HG02938 (cell line): Measurements from ENCODE around the gene ZMIZ1.

ENCODE experiments used
- ATAC-seq: cut with Tn5 transposase; IDR thresholded peaks from one replicate; pipeline ENCODE4 v1.9.1; 2021; ENCODE audit warnings: mild to moderate bottlenecking, moderate library complexity; ENCODE audit not compliant: unreplicated experiment

The ZMIZ1 gene

DNA sequence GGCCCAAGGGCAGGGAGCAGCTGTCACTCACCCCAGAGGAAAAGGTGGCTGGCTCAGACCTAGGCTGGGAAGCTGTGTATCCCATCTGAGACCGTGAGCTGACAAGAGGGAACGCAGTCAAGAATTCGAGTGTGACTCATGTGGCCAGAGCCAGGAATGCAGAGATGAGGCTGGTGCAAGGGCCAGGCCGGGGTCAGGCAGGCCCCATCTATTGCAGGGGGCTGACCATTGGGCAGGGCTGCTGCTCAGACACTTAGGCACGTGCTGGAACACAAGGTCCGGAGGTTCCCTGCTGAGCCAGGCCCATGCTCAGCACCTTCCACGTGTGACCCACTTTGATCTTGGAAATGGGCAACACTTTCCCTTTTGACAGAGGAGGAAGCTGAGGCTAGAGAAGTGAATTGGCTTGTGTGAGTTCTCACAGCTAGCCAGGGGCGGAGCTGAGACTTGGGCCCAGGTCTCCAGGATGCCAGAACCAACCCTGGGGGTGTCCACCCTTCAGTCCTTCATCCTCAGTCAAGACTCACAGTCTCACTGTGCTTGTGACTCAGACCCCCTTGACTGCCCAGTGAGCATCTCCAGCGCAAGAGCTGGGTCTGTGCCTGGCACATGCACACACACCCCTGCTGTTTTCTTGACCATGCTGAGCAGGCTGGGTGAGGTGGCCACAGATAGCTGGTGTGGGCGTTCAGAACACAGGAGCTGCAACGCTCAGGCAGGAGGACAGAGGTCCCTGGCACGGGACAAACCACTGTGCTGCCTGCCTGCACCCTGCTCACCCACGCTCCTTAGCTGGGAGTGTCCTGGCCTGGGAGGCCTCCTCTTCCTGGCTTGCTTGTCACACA is 230.9 kb downstream of the ZMIZ1 start:
- no peak for ATAC-seq

DNA sequence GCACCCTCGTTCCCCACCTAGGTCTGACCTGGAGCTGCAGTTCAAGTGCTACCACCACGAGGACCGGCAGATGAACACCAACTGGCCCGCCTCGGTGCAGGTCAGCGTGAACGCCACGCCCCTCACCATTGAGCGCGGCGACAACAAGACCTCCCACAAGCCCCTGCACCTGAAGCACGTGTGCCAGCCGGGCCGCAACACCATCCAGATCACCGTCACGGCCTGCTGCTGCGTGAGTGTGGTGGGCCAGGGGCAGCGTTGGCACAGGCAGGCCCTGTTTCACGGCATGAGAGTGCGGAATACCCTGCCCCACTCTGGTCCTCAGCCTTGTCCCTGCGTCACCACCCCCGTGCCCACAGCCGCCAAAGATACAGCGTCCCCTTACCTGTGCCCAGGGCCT is 231.9 kb downstream of the ZMIZ1 start:
- no peak for ATAC-seq

DNA sequence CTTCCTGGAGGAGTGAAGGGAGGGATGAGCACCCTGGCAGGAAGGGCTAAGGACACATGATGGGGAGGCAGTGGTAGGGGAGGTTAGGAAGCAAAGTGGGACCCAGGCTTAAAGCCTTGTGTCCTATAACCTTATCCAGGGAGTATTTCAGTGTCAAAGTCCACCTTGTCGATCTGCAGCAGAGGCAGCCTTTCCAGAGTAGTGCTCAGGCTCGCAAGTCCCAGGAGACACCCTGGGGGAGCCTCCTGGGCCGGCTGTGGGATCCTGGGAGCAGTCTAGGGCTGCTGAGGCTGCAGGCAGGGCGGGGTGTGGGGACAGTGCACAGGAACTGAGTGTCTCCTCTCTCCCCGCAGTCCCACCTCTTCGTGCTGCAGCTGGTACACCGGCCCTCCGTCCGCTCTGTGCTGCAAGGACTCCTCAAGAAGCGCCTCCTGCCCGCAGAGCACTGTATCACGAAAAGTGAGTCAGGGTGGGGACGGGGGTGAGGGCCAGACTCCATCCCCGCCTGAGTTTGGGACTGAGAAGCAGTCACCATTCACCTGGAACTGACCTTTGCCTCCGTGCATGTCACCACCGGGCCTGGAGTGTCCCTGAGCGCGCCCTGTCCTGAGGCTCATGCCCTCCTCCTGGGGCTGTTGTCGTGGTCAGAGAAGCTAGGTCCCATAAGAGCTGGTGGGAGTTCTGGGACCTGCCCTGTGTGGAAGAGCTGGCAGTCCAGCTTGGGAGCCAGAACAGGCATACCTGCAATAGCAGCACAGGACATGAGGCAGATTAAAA is 233.2 kb downstream of the ZMIZ1 start:
- no peak for ATAC-seq

DNA sequence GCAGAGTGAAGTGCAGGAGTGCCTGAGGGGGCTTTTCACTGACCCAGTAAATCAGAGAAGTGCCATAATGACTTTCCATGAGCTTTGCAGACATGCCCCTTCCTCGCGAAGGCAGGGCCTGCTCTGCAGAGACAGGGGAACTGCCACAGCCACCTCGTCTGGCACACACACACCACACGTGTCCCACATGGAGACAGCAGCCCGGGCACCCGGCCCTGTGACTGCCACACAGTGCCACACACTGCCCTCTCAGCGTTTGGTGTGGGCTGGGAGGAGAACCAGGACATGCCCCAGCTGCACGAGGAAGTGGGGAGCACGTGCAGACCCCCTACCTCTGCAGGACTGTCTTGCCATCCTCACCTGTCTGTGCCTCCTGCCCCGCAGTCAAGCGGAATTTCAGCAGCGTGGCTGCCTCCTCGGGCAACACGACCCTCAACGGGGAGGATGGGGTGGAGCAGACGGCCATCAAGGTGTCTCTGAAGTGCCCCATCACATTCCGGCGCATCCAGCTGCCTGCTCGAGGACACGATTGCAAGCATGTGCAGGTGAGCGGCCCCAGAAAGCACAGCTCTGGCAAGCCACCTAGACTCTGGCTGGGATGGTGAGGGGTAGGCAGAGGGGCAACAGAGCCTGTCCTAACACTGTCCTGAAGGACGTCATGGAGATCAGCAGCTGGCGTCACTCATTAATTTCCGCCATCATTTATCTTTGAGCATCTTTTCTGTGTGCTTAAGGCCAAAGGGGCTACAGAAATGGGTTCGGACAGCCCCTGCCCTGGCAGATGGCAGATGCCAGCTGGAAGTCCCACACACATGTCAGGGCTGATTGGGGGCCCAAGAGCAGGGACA is 235.1 kb downstream of the ZMIZ1 start:
- no peak for ATAC-seq

DNA sequence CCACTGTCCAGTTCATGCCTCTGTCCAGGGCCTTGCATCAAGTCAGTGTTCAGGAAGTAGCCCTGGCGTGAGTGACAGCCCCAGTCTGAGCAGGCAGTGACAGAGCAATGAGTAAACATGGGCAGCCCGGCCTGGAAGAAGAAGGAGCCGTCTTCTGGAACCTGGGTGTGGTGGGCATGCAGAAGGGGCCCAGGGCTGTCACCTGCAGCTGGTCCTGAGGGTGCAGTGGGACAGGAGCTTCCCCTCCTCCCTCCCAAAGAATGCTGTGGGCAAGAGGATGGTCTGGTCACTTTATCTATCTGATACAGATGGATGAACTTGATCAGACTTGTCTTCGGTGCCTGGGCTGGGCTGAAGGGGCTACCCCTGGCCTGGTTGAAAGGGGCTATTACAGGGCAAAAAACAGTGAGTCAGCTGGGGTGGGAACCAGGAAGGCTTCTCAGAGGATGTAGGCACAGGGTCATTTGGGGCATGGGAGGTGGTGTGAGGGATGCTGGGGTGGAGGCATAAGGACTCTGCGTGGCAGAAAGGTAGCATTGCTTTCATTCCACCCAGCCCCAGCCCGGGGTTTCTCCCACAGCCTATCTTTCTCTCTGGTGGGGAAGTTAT is 235.8 kb downstream of the ZMIZ1 start:
- no peak for ATAC-seq

DNA sequence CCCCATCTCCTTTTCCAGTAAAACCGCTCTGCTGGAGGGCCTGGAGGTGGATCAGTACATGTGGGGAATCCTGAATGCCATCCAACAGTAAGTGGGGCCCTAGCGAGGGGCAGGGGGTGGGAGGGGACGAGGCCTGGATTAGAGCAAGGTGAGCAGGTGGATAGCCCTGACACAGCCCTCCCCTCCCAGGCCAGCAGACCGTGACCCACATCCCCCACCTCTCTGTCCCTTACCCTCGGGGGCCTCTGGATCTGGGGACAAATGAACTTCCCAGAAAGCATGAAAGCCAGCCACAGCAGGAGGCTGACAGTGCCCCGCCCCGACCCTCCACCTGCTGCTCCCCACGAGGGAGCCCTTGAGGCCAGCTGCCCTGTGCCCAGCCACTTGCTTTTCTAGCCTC is 236.7 kb downstream of the ZMIZ1 start:
- no peak for ATAC-seq

DNA sequence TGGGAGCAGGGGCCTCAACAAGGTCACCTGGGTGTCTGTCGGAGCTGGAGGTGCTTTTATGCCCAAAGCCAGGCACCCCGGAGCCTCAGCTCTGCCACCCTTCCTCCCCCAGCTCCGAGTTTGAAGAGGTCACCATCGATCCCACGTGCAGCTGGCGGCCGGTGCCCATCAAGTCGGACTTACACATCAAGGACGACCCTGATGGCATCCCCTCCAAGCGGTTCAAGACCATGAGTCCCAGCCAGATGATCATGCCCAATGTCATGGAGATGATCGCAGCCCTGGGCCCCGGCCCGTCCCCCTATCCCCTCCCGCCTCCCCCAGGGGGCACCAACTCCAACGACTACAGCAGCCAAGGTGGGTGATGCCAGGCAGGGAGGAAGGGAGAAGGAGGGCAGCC is 237.2 kb downstream of the ZMIZ1 start:
- ATAC-seq, result no peak

DNA sequence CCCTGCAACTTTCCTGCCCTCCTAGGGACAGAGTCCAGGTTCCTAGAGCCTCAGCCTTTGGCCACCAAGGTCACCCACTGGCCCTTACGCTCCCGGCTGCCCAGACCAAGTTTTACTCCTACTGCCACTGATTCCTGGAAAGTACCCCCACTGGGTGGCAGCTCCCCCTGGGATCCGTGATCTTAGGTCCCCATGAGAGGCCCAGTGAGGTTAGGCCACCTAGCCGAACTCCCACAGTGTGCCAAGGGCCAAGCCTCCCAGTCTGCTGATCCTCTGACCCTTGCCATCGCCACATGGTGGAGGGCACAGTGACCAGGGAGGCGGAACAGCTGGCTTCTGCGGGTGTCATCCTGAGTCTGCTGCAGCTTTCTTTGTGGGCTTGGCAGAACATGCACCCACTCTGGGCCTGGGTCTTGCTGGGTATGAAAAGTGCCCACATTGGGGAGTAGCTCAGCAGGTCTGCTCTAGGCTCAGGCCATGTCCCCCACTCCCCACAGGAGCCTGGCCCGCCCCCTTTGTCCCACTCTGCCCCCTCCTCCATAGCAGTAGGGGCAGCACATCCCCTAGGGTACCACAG is 238.0 kb downstream of the ZMIZ1 start:
- ATAC-seq, result no peak

DNA sequence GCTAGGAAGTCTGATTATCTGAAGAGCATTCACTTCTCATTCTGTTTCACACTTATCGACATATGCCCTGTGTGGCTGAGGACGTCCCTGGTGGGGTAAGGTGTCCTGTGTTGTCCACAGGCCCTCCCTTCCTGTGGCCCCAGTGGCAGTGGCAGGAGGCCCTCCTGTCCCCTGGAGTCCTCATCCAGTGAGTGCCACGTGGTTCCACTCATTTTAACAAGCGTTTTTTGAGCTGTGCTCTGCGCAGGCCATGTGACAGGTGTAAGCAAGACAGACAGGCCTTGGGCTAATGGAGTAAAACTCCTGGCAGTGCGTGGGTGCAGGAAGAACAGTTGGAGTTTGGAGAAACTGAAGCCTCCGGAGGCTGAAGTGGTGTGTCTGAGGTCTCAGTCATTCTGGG is 239.2 kb downstream of the ZMIZ1 start:
- ATAC-seq, result no peak

DNA sequence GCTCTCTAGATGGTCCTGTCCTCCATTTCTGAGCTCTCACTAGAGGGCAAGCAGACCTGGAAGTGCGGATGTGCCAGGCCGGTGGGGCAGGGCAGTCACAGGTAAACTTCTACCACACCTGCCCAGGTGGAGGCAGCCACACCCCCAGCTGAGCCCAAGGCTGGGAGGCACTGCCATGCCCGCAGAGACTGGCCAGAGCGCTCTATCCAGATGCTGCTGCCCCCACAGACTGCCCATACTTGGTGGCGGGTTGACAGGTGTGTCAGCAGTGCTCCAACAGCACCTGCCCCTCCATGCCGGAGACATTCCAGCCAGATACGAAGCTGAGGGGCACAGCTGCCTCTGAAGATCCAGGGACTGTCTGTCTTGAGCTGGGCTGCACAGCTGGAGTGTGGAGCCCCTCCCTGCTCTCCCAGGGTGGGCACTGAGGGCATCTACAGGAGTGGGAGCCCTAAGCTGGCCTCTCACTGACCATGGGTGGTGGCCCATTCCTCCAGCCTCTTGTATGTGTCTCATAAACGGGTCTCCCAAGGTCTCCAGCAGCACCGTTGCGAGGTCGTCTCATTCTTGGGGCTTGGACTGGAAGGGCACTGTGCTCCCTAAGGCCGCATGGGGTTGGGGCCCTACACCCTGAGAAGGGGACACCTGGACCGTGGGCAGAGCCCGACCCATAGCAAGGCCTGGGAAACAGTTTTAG is 240.4 kb downstream of the ZMIZ1 start:
- ATAC-seq, result no peak

DNA sequence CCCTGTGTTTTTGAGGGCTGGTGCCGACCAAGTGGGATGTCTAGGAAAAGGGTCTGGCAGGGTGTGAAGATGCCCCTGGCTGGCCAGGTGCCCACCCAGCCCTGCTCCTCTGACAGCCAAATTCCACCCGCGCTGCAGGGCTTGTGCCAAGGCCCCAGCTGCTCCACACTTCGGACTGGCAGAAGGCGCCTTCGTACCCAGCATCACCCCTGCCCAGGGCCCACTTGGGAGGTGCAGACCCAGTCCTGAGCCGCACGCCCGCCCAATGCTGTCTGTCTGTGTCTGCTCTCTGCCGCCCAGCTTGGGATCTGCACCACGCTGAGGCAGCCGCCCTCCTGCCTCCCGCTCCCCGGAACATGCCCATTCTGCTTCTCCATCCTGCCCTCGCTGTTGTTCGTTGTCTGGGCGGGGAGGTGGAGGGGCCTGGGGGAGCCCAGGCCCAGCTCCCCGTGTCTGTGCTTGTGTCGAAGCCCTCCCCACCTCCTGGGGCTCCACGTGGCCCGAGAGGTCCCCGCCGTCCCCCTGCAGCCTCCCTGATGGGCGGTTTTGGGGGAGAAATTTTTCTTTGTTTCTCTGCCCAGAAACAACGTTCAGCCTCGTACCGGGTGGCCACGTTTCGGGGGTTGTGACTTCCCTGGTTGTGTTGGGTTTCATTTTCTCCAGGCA is 241.6 kb downstream of the ZMIZ1 start:
- no peak for ATAC-seq

DNA sequence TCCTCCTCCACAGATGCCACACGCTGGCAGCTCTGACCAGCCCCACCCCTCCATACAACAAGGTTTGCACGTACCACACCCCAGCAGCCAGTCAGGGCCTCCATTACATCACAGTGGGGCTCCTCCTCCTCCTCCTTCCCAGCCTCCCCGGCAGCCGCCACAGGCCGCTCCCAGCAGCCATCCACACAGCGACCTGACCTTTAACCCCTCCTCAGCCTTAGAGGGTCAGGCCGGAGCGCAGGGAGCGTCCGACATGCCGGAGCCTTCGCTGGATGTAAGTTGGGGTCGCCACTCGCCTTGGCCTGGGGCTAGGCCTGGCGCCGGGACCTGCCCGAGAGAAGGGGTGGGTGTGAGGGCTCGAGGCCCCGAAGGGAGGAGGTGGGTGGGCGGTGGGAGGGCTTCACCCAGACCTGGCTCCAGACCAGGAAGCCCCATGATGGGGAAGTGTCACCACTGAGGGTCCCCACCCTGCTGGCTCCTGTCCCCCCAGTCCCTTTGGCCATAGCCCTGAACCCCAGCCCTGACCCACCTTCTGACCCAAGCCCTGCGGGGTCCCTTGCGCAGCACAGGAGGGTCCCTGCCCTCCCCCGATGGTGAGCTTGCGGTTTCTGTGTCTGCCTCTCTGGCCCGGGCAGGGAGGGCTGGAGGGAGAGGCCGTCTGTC is 242.3 kb downstream of the ZMIZ1 start:
- ATAC-seq, result no peak

DNA sequence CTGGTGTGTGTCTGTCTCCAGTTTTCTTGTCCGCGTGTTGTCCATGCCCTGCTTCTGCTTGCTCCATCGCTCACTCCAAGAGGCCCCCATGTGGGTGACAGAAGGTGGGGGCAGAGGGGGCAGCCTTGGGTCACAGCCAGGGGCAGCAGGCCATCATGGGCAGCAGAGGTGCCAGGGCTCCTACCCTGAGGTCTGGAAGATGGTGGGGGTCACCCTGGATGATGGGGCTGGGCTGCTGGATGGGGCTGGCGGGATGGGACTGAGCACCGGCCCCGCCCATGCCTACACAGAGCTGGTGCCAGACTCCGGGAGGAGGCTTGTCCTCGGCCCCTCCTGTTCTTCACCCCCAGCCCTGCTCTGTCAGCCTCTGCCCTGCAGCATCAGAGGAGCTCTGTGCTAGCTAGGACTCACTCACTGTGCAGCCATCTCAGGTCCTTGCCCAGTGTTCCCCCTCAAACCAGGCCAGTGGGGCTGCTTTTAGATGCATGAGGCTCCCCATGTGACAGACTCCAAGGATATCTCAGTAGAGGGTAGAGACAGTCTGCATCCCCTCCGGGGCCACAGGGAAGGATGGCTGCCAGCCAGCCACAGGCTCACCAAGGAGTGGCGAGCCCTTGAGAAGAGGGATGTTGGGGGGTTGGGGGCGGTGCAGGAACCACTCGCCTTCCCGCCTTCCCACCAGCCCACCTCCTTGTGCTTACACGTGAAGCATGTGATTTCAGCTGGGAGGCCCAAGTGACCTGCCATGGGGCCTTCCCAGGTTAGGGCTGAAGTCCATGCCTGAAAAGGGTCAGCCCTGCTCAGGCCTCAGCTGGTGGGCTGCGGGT is 243.0 kb downstream of the ZMIZ1 start:
- no peak for ATAC-seq

DNA sequence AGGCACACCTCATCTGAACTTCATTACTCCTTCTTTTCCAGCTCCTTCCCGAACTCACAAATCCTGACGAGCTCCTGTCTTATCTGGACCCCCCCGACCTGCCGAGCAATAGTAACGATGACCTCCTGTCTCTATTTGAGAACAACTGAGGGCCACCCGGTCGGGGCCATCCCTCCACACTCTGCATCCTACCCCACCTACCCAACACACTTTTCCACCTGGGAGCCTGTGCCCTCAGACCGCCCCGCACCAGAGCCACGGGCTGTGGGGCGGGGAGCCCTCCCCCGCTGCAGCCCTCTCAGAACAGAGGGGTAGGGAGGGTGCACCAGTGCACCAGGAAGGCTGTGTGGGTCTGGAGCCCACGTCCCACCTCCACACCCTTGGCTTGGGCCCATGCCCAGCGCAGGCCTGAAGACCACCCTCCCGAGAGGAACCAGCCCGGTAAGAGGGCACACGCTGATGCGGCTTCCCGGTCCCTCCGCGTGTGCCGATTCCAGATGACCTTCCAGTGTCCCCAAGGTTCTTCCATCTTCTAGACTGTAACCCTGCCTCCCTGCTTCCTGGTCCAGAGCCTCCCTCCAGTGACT is 243.9 kb downstream of the ZMIZ1 start:
- ATAC-seq, result no peak

DNA sequence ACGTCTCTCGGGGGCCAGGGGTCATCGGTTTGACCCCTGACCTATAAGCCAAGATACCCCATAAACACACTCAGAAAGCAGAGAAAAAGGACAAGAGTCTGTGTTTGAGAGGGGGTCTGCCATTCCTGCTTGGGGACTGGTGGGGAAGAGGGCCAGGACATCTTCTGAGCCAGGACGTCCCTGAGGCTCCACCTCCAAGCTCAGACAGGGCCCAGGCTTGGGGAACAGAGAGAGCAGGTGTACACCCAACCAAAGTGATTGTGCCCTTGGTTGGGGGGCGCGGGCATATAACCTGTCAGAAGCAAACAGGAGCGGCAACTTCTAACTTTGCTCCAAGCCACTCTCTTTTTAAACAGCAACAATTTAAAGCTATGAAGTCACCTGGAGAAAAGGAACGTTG is 244.6 kb downstream of the ZMIZ1 start:
- no peak for ATAC-seq

DNA sequence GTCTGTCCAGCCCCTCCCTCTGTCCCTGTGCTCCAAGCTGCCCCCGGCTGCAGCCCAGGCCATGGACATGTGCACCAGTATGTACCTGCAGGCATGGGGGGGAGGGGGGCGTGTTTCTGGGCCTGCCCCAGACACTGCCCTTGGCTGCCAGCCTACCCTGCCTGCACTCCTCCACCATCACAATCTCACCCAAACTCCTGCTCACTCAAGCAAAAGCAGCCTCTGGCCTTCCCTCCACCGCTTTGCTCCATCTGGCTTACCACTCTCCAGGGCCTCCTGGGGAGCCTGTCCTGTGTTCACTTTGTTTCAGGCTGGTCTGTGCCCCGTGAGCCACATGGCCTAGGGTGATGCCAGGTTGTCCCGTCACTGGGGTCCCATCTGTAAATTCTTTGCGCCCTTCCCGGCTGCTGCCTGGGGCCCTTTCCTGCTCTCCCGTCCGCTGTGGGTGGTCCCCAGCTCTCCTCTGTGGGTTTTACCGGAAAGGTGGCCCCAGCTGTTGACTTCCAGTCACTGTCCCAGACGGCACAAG is 245.2 kb downstream of the ZMIZ1 start:
- ATAC-seq, result no peak

DNA sequence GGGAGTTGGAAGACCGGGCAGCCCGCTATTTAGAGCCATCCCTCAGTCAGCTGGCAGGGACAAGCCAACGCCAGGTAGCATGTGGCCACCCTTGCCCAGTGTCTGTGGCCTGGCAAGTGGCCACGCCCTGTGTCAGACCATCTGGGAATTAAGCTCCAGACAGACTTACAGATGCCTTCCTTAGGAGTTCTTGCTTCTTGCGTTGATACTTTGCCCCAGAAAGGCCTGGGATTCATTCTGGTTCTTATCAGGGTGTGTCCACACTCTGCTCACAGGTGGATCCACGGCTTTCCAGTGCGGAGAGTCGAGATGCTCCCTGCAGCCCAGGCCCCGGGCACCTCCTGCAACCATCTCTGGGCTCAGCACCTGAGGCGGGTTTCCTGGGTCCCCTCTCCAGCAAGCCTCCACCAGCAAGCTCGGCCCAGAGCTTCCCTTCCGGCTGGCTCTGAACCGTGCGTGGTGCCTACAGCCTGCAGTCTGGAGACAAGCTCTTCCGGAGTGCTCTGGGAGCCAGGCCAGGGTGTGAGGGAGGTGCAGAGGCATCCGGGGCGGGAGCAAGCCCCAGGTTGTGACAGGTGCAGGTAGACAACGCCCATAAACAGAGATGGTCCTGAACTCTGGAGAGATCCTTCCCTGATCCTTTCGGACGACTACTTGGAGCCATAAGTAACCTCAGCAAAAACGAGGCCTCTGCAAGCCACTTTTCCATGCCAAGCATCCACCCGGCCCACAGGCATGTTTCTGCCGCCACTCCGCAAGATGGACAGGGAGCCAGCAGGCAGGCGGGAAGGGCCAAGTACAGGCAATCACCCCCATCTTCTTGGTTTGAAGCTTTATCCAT is 246.2 kb downstream of the ZMIZ1 start:
- no peak for ATAC-seq
